C4-2B (cell line): ENCODE measurements around the gene COQ10A.
A peak's percentile ranks its signal among the peaks of the same experiment; 100 is the strongest.

Experiments
- H3K27ac ChIP-seq: fragments of 450-650 bp; 2 replicates; pipeline ENCODE4 v1.5.1; 2017
- ZFX ChIP-seq: fragments of 450-650 bp; IDR thresholded peaks from 2 replicates; pipeline ENCODE4 v1.6.1; 2017
- TF ChIP-seq, protein P1 (sequence below): fragments of 450-650 bp; conservative IDR thresholded peaks from 2 replicates; pipeline ENCODE4 v1.5.1; 2017; ENCODE audit warnings: mild to moderate bottlenecking

The COQ10A gene

GRCh38 chr12:56299308-56299852 is 32.6 kb downstream of the COQ10A start:
- no peak for TF ChIP-seq ZFX
- TF ChIP-seq, protein P1, sequence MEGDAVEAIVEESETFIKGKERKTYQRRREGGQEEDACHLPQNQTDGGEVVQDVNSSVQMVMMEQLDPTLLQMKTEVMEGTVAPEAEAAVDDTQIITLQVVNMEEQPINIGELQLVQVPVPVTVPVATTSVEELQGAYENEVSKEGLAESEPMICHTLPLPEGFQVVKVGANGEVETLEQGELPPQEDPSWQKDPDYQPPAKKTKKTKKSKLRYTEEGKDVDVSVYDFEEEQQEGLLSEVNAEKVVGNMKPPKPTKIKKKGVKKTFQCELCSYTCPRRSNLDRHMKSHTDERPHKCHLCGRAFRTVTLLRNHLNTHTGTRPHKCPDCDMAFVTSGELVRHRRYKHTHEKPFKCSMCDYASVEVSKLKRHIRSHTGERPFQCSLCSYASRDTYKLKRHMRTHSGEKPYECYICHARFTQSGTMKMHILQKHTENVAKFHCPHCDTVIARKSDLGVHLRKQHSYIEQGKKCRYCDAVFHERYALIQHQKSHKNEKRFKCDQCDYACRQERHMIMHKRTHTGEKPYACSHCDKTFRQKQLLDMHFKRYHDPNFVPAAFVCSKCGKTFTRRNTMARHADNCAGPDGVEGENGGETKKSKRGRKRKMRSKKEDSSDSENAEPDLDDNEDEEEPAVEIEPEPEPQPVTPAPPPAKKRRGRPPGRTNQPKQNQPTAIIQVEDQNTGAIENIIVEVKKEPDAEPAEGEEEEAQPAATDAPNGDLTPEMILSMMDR: no peak
- peak overlapping the region; percentile 97 for H3K27ac ChIP-seq

GRCh38 chr12:56299853-56300643 is 33.3 kb downstream of the COQ10A start, which contains the start of gene CS:
TSS of gene CS (minus strand) at chr12:56300330. CDS start at chr12:56300201, 129 bp downstream.
- TF ChIP-seq ZFX: peak; percentile 71
- TF ChIP-seq, protein P1: no peak
- H3K27ac ChIP-seq: peak within 1 kb of the TSS; percentile 97

GRCh38 chr12:56300644-56301464 is 34.1 kb downstream of the COQ10A start:
- TF ChIP-seq, protein P1: no peak
- no peak for TF ChIP-seq ZFX
- H3K27ac ChIP-seq: peak overlapping the region; percentile 97

GRCh38 chr12:56304276-56304675 is 37.5 kb downstream of the COQ10A start:
- no peak overlapping the region for H3K27ac ChIP-seq

GRCh38 chr12:56304872-56305590 is 38.3 kb downstream of the COQ10A start:
- TF ChIP-seq ZFX: no peak
- TF ChIP-seq, protein P1: no peak
- H3K27ac ChIP-seq: no peak overlapping the region

More at GRCh38 chr12:56304276-56304675, 37.5 kb downstream of the COQ10A start:
- no peak for TF ChIP-seq ZFX
- TF ChIP-seq, protein P1: no peak

DNA sequence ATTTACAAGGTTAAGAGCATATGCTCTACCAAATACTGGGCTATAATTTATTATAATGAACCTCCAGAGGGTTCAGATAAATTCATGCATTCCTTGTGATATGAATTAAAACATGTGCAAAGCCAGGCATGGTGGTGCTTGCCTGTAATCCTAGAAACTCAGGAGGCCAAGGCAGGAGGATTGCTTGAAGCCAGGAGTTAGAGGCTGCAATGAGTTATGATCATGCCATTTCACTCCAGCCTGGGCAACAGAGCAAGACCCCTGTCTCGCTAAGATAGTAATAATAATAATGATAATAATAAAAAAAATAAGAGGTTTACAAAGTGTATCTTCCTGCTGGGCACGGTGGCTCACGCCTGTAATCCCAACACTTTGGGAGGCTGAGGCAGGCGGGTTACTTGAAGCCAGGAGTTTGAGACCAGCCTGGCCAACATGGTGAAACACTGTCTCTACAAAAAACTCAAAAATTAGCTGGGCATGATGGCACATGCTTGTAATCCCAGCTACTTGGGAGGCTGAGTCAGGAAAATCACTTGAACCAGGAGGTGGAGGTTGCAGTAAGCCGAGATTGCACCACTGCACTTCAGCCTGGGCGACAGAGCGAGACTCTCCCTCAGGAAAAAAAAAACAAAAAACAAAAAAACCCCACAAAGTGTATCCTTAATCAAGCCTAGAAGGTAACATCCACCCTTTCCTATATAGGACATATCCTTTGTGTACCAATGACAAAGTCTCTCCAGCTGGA is 40.7 kb downstream of the COQ10A start:
- no peak overlapping the region for H3K27ac ChIP-seq
- TF ChIP-seq, protein P1: no peak
- TF ChIP-seq ZFX: no peak
